HL-60 (cell line): Measurements from ENCODE around the gene RHBDL1.

Experiments used
- GABPA ChIP-seq: IDR thresholded peaks from 2 replicates; pipeline ENCODE4 v1.6.1; 2012; ENCODE audit warnings: low read depth
- TF ChIP-seq, protein P1 (sequence below): IDR thresholded peaks from one replicate; pipeline ENCODE4 v1.5.1; 2011; ENCODE audit warnings: low read length, control low read depth, inconsistent platforms; ENCODE audit not compliant: insufficient read depth

DNA sequence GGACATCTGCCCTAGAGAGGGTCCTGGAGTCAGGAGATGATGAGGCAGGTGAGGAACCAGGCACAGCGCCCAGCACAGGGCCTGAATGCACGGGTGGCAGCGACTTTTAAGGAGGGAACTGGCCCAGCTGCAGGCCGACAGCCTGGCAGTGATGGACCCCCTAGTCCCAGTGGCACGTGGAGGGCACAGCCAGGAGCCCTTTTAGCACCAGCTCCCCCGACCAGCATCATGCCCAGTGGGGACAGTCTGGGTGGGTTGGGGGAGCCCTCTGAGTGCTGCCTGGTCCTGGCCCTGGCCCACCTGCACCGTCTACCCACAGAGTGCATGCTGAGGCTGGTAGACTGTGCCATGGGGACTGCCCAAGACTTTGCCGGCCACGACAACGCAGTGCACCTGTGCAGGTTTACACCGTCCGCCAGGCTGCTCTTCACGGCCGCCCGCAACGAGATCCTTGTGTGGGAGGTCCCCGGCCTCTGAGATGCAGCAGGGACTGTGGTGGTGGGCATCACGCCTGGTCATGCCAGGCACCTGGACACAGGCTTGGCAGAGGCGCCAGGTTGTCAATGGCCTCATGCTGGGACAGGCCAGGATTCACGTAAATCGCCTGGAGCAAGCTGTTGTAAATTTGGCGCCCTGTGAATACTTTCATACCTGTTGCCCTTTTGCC lies 8.2 kb upstream of the RHBDL1 start:
- TF ChIP-seq, protein P1, sequence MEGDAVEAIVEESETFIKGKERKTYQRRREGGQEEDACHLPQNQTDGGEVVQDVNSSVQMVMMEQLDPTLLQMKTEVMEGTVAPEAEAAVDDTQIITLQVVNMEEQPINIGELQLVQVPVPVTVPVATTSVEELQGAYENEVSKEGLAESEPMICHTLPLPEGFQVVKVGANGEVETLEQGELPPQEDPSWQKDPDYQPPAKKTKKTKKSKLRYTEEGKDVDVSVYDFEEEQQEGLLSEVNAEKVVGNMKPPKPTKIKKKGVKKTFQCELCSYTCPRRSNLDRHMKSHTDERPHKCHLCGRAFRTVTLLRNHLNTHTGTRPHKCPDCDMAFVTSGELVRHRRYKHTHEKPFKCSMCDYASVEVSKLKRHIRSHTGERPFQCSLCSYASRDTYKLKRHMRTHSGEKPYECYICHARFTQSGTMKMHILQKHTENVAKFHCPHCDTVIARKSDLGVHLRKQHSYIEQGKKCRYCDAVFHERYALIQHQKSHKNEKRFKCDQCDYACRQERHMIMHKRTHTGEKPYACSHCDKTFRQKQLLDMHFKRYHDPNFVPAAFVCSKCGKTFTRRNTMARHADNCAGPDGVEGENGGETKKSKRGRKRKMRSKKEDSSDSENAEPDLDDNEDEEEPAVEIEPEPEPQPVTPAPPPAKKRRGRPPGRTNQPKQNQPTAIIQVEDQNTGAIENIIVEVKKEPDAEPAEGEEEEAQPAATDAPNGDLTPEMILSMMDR = no peak
- no peak for TF ChIP-seq GABPA
